ENCODE data around the gene TFB2M.

The TFB2M gene

DNA sequence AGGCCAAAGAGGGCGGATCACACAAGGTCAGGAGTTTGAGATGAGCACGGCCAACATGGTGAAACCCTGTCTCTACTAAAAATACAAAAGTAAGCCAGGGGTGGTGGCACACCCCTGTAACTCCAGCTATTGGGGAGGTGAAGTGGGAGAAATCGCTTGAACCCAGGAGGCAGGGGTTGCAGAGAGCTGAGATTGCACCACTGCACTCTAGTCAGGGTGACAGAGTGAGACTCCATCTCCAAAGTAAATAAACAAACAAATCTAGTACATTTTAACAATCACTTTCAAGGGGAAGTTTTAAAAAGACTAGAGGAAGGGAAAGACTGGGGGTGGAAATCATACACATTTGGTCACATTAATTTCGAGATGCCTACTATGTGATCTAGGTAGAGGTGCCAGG lies 6.8 kb downstream of the TFB2M start:
- Histone ChIP-seq H3K27me3 (ENCODE audit: insufficient read depth, poor library complexity, severe bottlenecking) (no peaks in the 10 kb centered on the region), H3K4me1 (ENCODE audit: insufficient read depth, poor library complexity, severe bottlenecking) (no peaks in the 10 kb centered on the region), H3K36me3 (ENCODE audit: low read depth) (peaks cover 55% of the 10 kb centered on the region), H3K9me3 (ENCODE audit: severe bottlenecking) (no peaks in the 10 kb centered on the region), H3K27ac (ENCODE audit: poor library complexity, severe bottlenecking) (no peak overlapping the region), H3K4me3 (ENCODE audit: severe bottlenecking) (no peak overlapping the region)
- DNase-seq (ENCODE audit: low spot score) (no peak), ATAC-seq (ENCODE audit: low read depth) (no peak)
- no peak for TF ChIP-seq CTCF (IDR thresholded peaks at IDR 0.05; ENCODE audit: poor library complexity, severe bottlenecking)

- H3K4me3 ChIP-seq (ENCODE audit: severe bottlenecking) = no peak overlapping the region
- H3K27ac ChIP-seq (ENCODE audit: poor library complexity, severe bottlenecking) = no peak overlapping the region
- no peaks in the 10 kb centered on the region for H3K4me1 ChIP-seq (ENCODE audit: insufficient read depth, poor library complexity, severe bottlenecking)
- H3K27me3 ChIP-seq (ENCODE audit: insufficient read depth, poor library complexity, severe bottlenecking) = no peaks in the 10 kb centered on the region
- no peak for ATAC-seq (ENCODE audit: low read depth)
- no peaks in the 10 kb centered on the region for H3K9me3 ChIP-seq (ENCODE audit: severe bottlenecking)
- TF ChIP-seq CTCF (IDR thresholded peaks at IDR 0.05; ENCODE audit: poor library complexity, severe bottlenecking) = no peak
- peaks cover 45% of the 10 kb centered on the region for H3K36me3 ChIP-seq (ENCODE audit: low read depth)
- DNase-seq (ENCODE audit: low spot score) = no peak
Observed at GRCh38 chr1:246558041-246558440, 8.0 kb downstream of the TFB2M start.

GRCh38 chr1:246554201-246554600 lies 11.9 kb downstream of the TFB2M start:
- H3K27ac ChIP-seq (ENCODE audit: poor library complexity, severe bottlenecking) = no peak overlapping the region
- H3K4me1 ChIP-seq (ENCODE audit: insufficient read depth, poor library complexity, severe bottlenecking) = no peaks in the 10 kb centered on the region
- peaks cover 32% of the 10 kb centered on the region for H3K36me3 ChIP-seq (ENCODE audit: low read depth)
- H3K27me3 ChIP-seq (ENCODE audit: insufficient read depth, poor library complexity, severe bottlenecking) = no peaks in the 10 kb centered on the region
- H3K4me3 ChIP-seq (ENCODE audit: severe bottlenecking) = no peak overlapping the region
- DNase-seq (ENCODE audit: low spot score) (no peak), ATAC-seq (ENCODE audit: low read depth) (no peak)
- H3K9me3 ChIP-seq (ENCODE audit: severe bottlenecking) = no peaks in the 10 kb centered on the region
- TF ChIP-seq CTCF (IDR thresholded peaks at IDR 0.05; ENCODE audit: poor library complexity, severe bottlenecking) = no peak

GRCh38 chr1:246552110-246552509 lies 14.0 kb downstream of the TFB2M start:
- Histone ChIP-seq H3K36me3 (ENCODE audit: low read depth) (peaks cover 41% of the 10 kb centered on the region), H3K27me3 (ENCODE audit: insufficient read depth, poor library complexity, severe bottlenecking) (no peaks in the 10 kb centered on the region), H3K27ac (ENCODE audit: poor library complexity, severe bottlenecking) (no peak overlapping the region), H3K4me3 (ENCODE audit: severe bottlenecking) (no peak overlapping the region), H3K9me3 (ENCODE audit: severe bottlenecking) (no peaks in the 10 kb centered on the region), H3K4me1 (ENCODE audit: insufficient read depth, poor library complexity, severe bottlenecking) (no peaks in the 10 kb centered on the region)
- DNase-seq (ENCODE audit: low spot score) = no peak
- no peak for TF ChIP-seq CTCF (IDR thresholded peaks at IDR 0.05; ENCODE audit: poor library complexity, severe bottlenecking)
- ATAC-seq (ENCODE audit: low read depth) = no peak

DNA sequence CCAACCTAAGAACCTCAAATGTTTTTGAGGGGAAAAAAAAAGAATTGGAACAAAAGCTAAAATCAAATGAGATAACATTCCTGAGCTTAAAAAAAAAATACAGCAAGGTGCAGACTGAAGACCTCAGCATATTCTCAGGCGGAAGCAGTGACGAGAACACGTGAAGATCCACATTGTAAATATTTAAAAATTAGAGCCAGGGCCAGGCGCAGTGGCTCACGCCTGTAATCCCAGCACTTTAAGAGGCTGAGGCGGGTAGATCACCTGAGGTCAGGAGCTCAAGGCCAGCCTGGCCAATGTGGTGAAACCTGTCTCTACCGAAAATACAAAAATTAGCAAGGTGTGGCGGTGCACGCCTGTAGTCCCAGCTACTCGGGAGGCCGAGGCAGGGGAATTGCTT lies 15.7 kb downstream of the TFB2M start:
- no peak overlapping the region for H3K4me3 ChIP-seq (ENCODE audit: severe bottlenecking)
- H3K4me1 ChIP-seq (ENCODE audit: insufficient read depth, poor library complexity, severe bottlenecking) = no peaks in the 10 kb centered on the region
- peaks cover 28% of the 10 kb centered on the region for H3K36me3 ChIP-seq (ENCODE audit: low read depth)
- no peak for ATAC-seq (ENCODE audit: low read depth)
- no peaks in the 10 kb centered on the region for H3K27me3 ChIP-seq (ENCODE audit: insufficient read depth, poor library complexity, severe bottlenecking)
- DNase-seq (ENCODE audit: low spot score) = no peak
- no peaks in the 10 kb centered on the region for H3K9me3 ChIP-seq (ENCODE audit: severe bottlenecking)
- no peak for TF ChIP-seq CTCF (IDR thresholded peaks at IDR 0.05; ENCODE audit: poor library complexity, severe bottlenecking)
- H3K27ac ChIP-seq (ENCODE audit: poor library complexity, severe bottlenecking) = no peak overlapping the region
